ENCODE data around the gene PCDHA11. TPM values are rescaled to one million over a fixed set of nuclear protein-coding genes. Genes with fewer than 3 reads are reported as not detected.

Gene PCDHA11
- total and polyA plus RNA-seq, 4 donors: 0.08 to 1.6 (median 0.52) TPM

GRCh38 chr5:140877262-140877581 lies 8.5 kb downstream of the PCDHA11 start:
- Histone ChIP-seq H3K27ac (ENCODE audit: low read depth in 1 of 2, low read length in 1 of 2) (no peak overlapping the region), H3K4me1 (ENCODE audit: control insufficient read depth in 5 of 5, insufficient read depth in 5 of 5, low read length in 5 of 5) (peaks cover 0 to 2% (median 0%) of the 10 kb centered on the region in 5 donors), H3K9me3 (ENCODE audit: control insufficient read depth in 4 of 4, insufficient read depth in 3 of 4, low read length in 3 of 4) (peaks cover 2 to 23% (median 4%) of the 10 kb centered on the region in 4 donors), H3K4me3 (no peak overlapping the region), H3K36me3 (ENCODE audit: control insufficient read depth in 4 of 4, insufficient read depth in 4 of 4, low read length in 4 of 4) (no peaks in the 10 kb centered on the region), H3K27me3 (ENCODE audit: control insufficient read depth in 3 of 3, insufficient read depth in 3 of 3, low read length in 2 of 3) (no peaks in the 10 kb centered on the region), H3K9ac (ENCODE audit: insufficient read depth in 1 of 2, low read length in 2 of 2) (no peak overlapping the region)
- WGBS, 2 donors: 47 to 52% methylated on average over 37 of the region's 37 CpGs
- ATAC-seq (ENCODE audit: insufficient read depth, low FRiP score): no peak
- no peak for TF ChIP-seq CTCF (IDR thresholded peaks at IDR 0.05; ENCODE audit: control extremely low read depth, extremely low read depth)
- no peak for DNase-seq

GRCh38 chr5:140881889-140882590 lies 13.3 kb downstream of the PCDHA11 start, which contains the start of gene PCDHA13:
Gene PCDHA13, plus strand, starts transcription at chr5:140882124. Its CDS starts 145 bp downstream, at chr5:140882269.
- WGBS, 2 donors: 15 to 18% methylated on average over 32 to 35 of the region's 35 CpGs
- H3K9me3 ChIP-seq (ENCODE audit: control insufficient read depth in 4 of 4, insufficient read depth in 3 of 4, low read length in 3 of 4): peaks cover 4 to 26% (median 7%) of the 10 kb centered on the region in 4 donors
- H3K27me3 ChIP-seq (ENCODE audit: control insufficient read depth in 3 of 3, insufficient read depth in 3 of 3, low read length in 2 of 3): peaks cover 0 to 8% (median 0%) of the 10 kb centered on the region in 3 donors
- no peak within 1 kb of the TSS for H3K9ac ChIP-seq (ENCODE audit: insufficient read depth in 1 of 2, low read length in 2 of 2)
- no peak within 1 kb of the TSS for H3K4me3 ChIP-seq
- no peak within 1 kb of the TSS for H3K27ac ChIP-seq (ENCODE audit: low read depth in 1 of 2, low read length in 1 of 2)
- H3K36me3 ChIP-seq (ENCODE audit: control insufficient read depth in 4 of 4, insufficient read depth in 4 of 4, low read length in 4 of 4): no peaks in the 10 kb centered on the region
- peaks cover 0 to 5% (median 0%) of the 10 kb centered on the region in 5 donors for H3K4me1 ChIP-seq (ENCODE audit: control insufficient read depth in 5 of 5, insufficient read depth in 5 of 5, low read length in 5 of 5)
- TF ChIP-seq CTCF (IDR thresholded peaks at IDR 0.05; ENCODE audit: control extremely low read depth, extremely low read depth): peak; percentile 15
- ATAC-seq (ENCODE audit: insufficient read depth, low FRiP score): peak; percentile 62
- peak; percentile 29 to 58 (median 49) for DNase-seq

GRCh38 chr5:140882591-140882899 lies 13.8 kb downstream of the PCDHA11 start:
- peaks cover 0 to 8% (median 0%) of the 10 kb centered on the region in 3 donors for H3K27me3 ChIP-seq (ENCODE audit: control insufficient read depth in 3 of 3, insufficient read depth in 3 of 3, low read length in 2 of 3)
- H3K9ac ChIP-seq (ENCODE audit: insufficient read depth in 1 of 2, low read length in 2 of 2): no peak overlapping the region
- peaks cover 4 to 20% (median 7%) of the 10 kb centered on the region in 4 donors for H3K9me3 ChIP-seq (ENCODE audit: control insufficient read depth in 4 of 4, insufficient read depth in 3 of 4, low read length in 3 of 4)
- WGBS, 2 donors: 15 to 19% methylated on average over 12 of the region's 12 CpGs
- peak; percentile 27 for ATAC-seq (ENCODE audit: insufficient read depth, low FRiP score)
- TF ChIP-seq CTCF (IDR thresholded peaks at IDR 0.05; ENCODE audit: control extremely low read depth, extremely low read depth): no peak
- DNase-seq: peak in 2 of 3 donors; percentile 1 to 9
- no peaks in the 10 kb centered on the region for H3K36me3 ChIP-seq (ENCODE audit: control insufficient read depth in 4 of 4, insufficient read depth in 4 of 4, low read length in 4 of 4)
- no peak overlapping the region for H3K4me3 ChIP-seq
- no peak overlapping the region for H3K27ac ChIP-seq (ENCODE audit: low read depth in 1 of 2, low read length in 1 of 2)
- H3K4me1 ChIP-seq (ENCODE audit: control insufficient read depth in 5 of 5, insufficient read depth in 5 of 5, low read length in 5 of 5): peaks cover 0 to 5% (median 0%) of the 10 kb centered on the region in 5 donors

Data from lung (tissue), 12 donors.